ENCODE measurements around the gene BCL2A1. TPM values are rescaled to one million over a fixed set of nuclear protein-coding genes. Genes with fewer than 3 reads are reported as not detected.
"Not testable (repeated sequence)": the region's sequence is repeated elsewhere in the genome, so short reads cannot be mapped to it uniquely, and the experiment has no call there.

Gene BCL2A1
- total and polyA plus RNA-seq, 4 donors = 0.50 to 2.9 (median 1.2) TPM

DNA sequence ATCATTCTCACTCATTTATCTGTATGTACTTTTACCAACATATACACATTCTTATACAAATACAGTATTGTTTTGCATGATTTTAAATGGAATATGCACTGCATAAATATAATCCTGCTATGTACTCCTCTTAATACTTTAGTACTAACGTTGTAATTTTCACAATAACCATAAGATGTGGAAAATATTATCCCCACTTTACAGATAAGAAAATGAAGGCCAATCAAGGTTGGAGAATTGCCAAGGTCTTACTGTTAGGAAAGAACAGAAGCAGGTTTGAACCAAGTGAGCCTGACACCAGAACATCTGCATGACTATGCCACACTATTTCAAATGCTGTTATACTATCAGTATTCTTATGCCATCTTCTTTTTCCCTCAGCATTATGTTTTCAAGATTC, 32.9 kb downstream of the BCL2A1 start:
- no peak overlapping the region for H3K4me3 ChIP-seq (ENCODE audit: low read depth in 1 of 3, low read length in 3 of 3)
- no peak overlapping the region for H3K9ac ChIP-seq (ENCODE audit: low read depth in 1 of 2, low read length in 2 of 2)
- no peaks in the 10 kb centered on the region for H3K9me3 ChIP-seq (ENCODE audit: control insufficient read depth in 4 of 4, low read length in 3 of 4)
- TF ChIP-seq FOXA2 (IDR thresholded peaks at IDR 0.05) = no peak
- no peak for TF ChIP-seq HNF4A (conservative IDR thresholded peaks at IDR 0.05)
- TF ChIP-seq, protein P1, sequence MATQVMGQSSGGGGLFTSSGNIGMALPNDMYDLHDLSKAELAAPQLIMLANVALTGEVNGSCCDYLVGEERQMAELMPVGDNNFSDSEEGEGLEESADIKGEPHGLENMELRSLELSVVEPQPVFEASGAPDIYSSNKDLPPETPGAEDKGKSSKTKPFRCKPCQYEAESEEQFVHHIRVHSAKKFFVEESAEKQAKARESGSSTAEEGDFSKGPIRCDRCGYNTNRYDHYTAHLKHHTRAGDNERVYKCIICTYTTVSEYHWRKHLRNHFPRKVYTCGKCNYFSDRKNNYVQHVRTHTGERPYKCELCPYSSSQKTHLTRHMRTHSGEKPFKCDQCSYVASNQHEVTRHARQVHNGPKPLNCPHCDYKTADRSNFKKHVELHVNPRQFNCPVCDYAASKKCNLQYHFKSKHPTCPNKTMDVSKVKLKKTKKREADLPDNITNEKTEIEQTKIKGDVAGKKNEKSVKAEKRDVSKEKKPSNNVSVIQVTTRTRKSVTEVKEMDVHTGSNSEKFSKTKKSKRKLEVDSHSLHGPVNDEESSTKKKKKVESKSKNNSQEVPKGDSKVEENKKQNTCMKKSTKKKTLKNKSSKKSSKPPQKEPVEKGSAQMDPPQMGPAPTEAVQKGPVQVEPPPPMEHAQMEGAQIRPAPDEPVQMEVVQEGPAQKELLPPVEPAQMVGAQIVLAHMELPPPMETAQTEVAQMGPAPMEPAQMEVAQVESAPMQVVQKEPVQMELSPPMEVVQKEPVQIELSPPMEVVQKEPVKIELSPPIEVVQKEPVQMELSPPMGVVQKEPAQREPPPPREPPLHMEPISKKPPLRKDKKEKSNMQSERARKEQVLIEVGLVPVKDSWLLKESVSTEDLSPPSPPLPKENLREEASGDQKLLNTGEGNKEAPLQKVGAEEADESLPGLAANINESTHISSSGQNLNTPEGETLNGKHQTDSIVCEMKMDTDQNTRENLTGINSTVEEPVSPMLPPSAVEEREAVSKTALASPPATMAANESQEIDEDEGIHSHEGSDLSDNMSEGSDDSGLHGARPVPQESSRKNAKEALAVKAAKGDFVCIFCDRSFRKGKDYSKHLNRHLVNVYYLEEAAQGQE (IDR thresholded peaks at IDR 0.05) = no peak
- no peak for TF ChIP-seq GABPA (IDR thresholded peaks at IDR 0.05 in 1 of 2, conservative IDR thresholded peaks at IDR 0.05 in 1 of 2)
- TF ChIP-seq CTCF (IDR thresholded peaks at IDR 0.05; ENCODE audit: low read depth, low read length, missing input control) = no peak
- WGBS = 79% methylated on average over 1 of the region's 1 CpG
- H3K4me1 ChIP-seq (ENCODE audit: control insufficient read depth in 4 of 4, insufficient read depth in 4 of 4, low read length in 3 of 4) = no peaks in the 10 kb centered on the region
- no peak overlapping the region for H3K27ac ChIP-seq (ENCODE audit: low read depth in 1 of 2, low read length in 2 of 2)
- H3K27me3 ChIP-seq (ENCODE audit: control insufficient read depth in 4 of 4, insufficient read depth in 4 of 4, low read length in 3 of 4) = no peaks in the 10 kb centered on the region
- DNase-seq (ENCODE audit: low spot score) = no peak
- no peaks in the 10 kb centered on the region for H3K36me3 ChIP-seq (ENCODE audit: control insufficient read depth in 4 of 4, insufficient read depth in 3 of 4, low read depth in 1 of 4, low read length in 3 of 4)

GRCh38 chr15:79935556-79936201, 35.3 kb downstream of the BCL2A1 start:
- WGBS = 77% methylated on average over 7 of the region's 7 CpGs
- not testable (repeated sequence) for H3K27ac ChIP-seq (ENCODE audit: low read depth in 1 of 2, low read length in 2 of 2); H3K9me3 ChIP-seq (ENCODE audit: control insufficient read depth in 4 of 4, low read length in 3 of 4); H3K36me3 ChIP-seq (ENCODE audit: control insufficient read depth in 4 of 4, insufficient read depth in 3 of 4, low read depth in 1 of 4, low read length in 3 of 4); H3K27me3 ChIP-seq (ENCODE audit: control insufficient read depth in 4 of 4, insufficient read depth in 4 of 4, low read length in 3 of 4); DNase-seq (ENCODE audit: low spot score); H3K4me1 ChIP-seq (ENCODE audit: control insufficient read depth in 4 of 4, insufficient read depth in 4 of 4, low read length in 3 of 4); H3K9ac ChIP-seq (ENCODE audit: low read depth in 1 of 2, low read length in 2 of 2); H3K4me3 ChIP-seq (ENCODE audit: low read depth in 1 of 3, low read length in 3 of 3)

DNA sequence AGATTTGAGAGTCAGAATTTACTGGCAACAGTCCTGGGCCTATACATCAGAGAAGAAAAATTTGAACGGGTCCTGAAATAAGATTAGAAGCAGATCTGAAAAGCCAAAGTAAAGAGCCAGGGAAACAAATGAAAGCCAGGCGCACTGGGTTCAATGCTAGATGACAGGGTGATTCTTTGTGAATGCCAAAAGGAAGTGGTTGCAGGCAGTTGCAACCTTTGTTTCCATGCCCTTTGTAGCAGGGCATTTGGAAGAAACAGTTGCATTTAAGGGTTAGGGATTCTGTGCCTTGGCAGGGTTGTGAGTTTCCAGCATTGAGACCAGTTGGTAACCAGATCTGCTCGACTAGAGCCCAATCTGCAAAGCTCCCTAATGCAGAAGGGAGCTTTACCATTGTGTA, 37.8 kb downstream of the BCL2A1 start:
- Histone ChIP-seq H3K4me3 (ENCODE audit: low read depth in 1 of 3, low read length in 3 of 3) (no peak overlapping the region), H3K4me1 (ENCODE audit: control insufficient read depth in 4 of 4, insufficient read depth in 4 of 4, low read length in 3 of 4) (no peaks in the 10 kb centered on the region), H3K9me3 (ENCODE audit: control insufficient read depth in 4 of 4, low read length in 3 of 4) (no peaks in the 10 kb centered on the region), H3K36me3 (ENCODE audit: control insufficient read depth in 4 of 4, insufficient read depth in 3 of 4, low read depth in 1 of 4, low read length in 3 of 4) (no peaks in the 10 kb centered on the region), H3K27ac (ENCODE audit: low read depth in 1 of 2, low read length in 2 of 2) (no peak overlapping the region), H3K27me3 (ENCODE audit: control insufficient read depth in 4 of 4, insufficient read depth in 4 of 4, low read length in 3 of 4) (no peaks in the 10 kb centered on the region), H3K9ac (ENCODE audit: low read depth in 1 of 2, low read length in 2 of 2) (no peak overlapping the region)
- WGBS = 79% methylated on average over 3 of the region's 3 CpGs
- TF ChIP-seq EGR1 (IDR thresholded peaks at IDR 0.05; ENCODE audit: low read depth in 2 of 2) = no peak
- no peak for TF ChIP-seq FOXA2 (IDR thresholded peaks at IDR 0.05)
- TF ChIP-seq JUND (IDR thresholded peaks at IDR 0.05) = no peak
- no peak for TF ChIP-seq GABPA (IDR thresholded peaks at IDR 0.05 in 1 of 2, conservative IDR thresholded peaks at IDR 0.05 in 1 of 2)
- TF ChIP-seq SP1 (IDR thresholded peaks at IDR 0.05) = no peak
- no peak for TF ChIP-seq CTCF (IDR thresholded peaks at IDR 0.05; ENCODE audit: low read depth, low read length, missing input control)
- no peak for TF ChIP-seq RAD21 (IDR thresholded peaks at IDR 0.05)
- no peak for DNase-seq (ENCODE audit: low spot score)

Measured in liver (tissue), 9 donors.